Adrenal gland (tissue), 12 donors: ENCODE measurements around the gene PITPNB. TPM values are rescaled to one million over a fixed set of nuclear protein-coding genes. Genes with fewer than 3 reads are reported as not detected.
A peak's percentile ranks its signal among the peaks of the same experiment; 100 is the strongest.

Experiments
- DNase-seq, 7 donors: peaks; one replicate each; pipeline ENCODE4 v3.0.0-alpha.2; 2019 to 2020
- H3K27ac ChIP-seq, 5 donors: fragments of 200-600 bp; sonication (generic) in 4 of 5; 1 replicate in 3 of 5; 2 replicates in 2 of 5; pipeline versions ENCODE4 v1.5.1 to v1.8.0; 2016 to 2020; ENCODE audit warnings: mild to moderate bottlenecking in 1 of 5
- H3K27me3 ChIP-seq: fragments of 200-600 bp; 2 replicates; pipeline ENCODE4 v1.8.0; 2021
- H3K36me3 ChIP-seq, 2 donors: fragments of 200-600 bp; replicated peaks in 1 of 2; 1 replicate in 1 of 2; 2 replicates in 1 of 2; pipeline versions ENCODE4 v1.5.1 to v1.8.0; 2018 to 2022
- H3K4me1 ChIP-seq, 2 donors: fragments of 200-600 bp; replicated peaks in 1 of 2; 1 replicate in 1 of 2; 2 replicates in 1 of 2; pipeline versions ENCODE4 v1.5.1 to v1.8.0; 2018 to 2021
- H3K4me3 ChIP-seq, 4 donors: fragments of 200-600 bp; sonication (generic) in 3 of 4; one replicate each; pipeline ENCODE4 v1.5.1; 2016 to 2018
- H3K9me3 ChIP-seq, 3 donors: fragments of 200-600 bp; sonication (generic) in 1 of 3; replicated peaks in 1 of 3; 1 replicate in 2 of 3; 2 replicates in 1 of 3; pipeline versions ENCODE4 v1.5.1 to v1.8.0; 2016 to 2021
- CTCF ChIP-seq, 6 experiments: fragments of 450-650 bp in 4 of 6; fragments of 200-600 bp in 2 of 6; sonication (generic) in 1 of 6; IDR thresholded peaks; 1 replicate in 5 of 6; 2 replicates in 1 of 6; pipeline versions ENCODE4 v1.5.1 to v1.8.0; 2016 to 2021; ENCODE audit warnings: antibody characterized with exemption in 6 of 6, mild to moderate bottlenecking in 2 of 6, moderate library complexity in 1 of 6
- POLR2A ChIP-seq, 2 donors: fragments of 450-650 bp; IDR thresholded peaks; one replicate each; pipeline ENCODE4 v1.6.1; 2017; ENCODE audit warnings: antibody characterized with exemption in 2 of 2, mild to moderate bottlenecking in 2 of 2, moderate library complexity in 1 of 2
- WGBS, 4 donors: extraction: QIAGEN DNeasy Blood & Tissue Kit in 2 of 4; methylation state at CpG; one replicate each; pipeline versions ENCODE4 v1.1.5 to v1.1.7; 2013 to 2017; 5-methylcytosine and 5-hydroxymethylcytosine counted together
- intact Hi-C, 2 donors: fragments of 100-400 bp; cut with DNase I; formaldehyde crosslinking; loops; one replicate each; pipeline versions ENCODE4 v1.14.1 to v1.15.0; 2022 to 2023
- polyA plus RNA-seq, 3 donors: library from polyadenylated mRNA; stranded (reverse); fragments of 200-250 nt in 2 of 3; fragments of 350-450 nt in 1 of 3; fragmentation: Illumina TruSeq in 1 of 3; extraction: RNeasy Lipid Tissue Mini Kit (QIAGEN cat#74804) in 1 of 3; gene quantifications; one replicate each; pipeline ENCODE4 v1.2.3, GENCODE V29; 2013 to 2014
- total RNA-seq, 9 donors: library from RNA; depleted of rRNA in 4 of 9; stranded (reverse); fragments of >200 nt in 4 of 9; fragments of 120-200 nt in 1 of 9; fragmentation: NEBNext Ultra II Directional in 1 of 9; extraction: Animal tissue kit (Norgen Biotek cat#: 25700) in 1 of 9; gene quantifications; one replicate each; pipeline versions ENCODE4 v1.1.0 to v1.2.4, GENCODE V29; 2013 to 2023
- donor health status: healthy with polysubstance abuse.
- donor health status: Bipolar disorder and iron deficiency.
- donor health status: DM: yes; HTN: yes; CAD: no.
- donor health status: DM: no; HTN: no; CAD: no.
- donor health status: DM: no; HTN: no; CAD: no.
- donor health status: DM: yes; HTN: yes; CAD: no.

PITPNB gene
- total and polyA plus RNA-seq, 12 donors = 16.8 to 69.0 (median 27.6) TPM

GRCh38 chr22:27858626-27859025 lies 60.4 kb downstream of the PITPNB start:
- intact Hi-C loops = no loop called here
- Histone ChIP-seq H3K27me3 (no peaks in the 10 kb centered on the region), H3K9me3 (no peaks in the 10 kb centered on the region), H3K27ac (no peak overlapping the region), H3K4me3 (no peak overlapping the region), H3K4me1 (peaks cover 0 to 18% of the 10 kb centered on the region in 2 donors), H3K36me3 (peaks cover 0 to 37% of the 10 kb centered on the region in 2 donors)
- no peak for DNase-seq
- WGBS, 4 donors = 81 to 93% (median 86%) methylated on average over 1 of the region's 1 CpG
- no peak for TF ChIP-seq CTCF (IDR thresholded peaks at IDR 0.05)
- TF ChIP-seq POLR2A (IDR thresholded peaks at IDR 0.05) = no peak

- no peak for TF ChIP-seq POLR2A (IDR thresholded peaks at IDR 0.05)
- TF ChIP-seq CTCF (IDR thresholded peaks at IDR 0.05) = no peak
- Histone ChIP-seq H3K9me3 (no peaks in the 10 kb centered on the region), H3K36me3 (peaks cover 0 to 43% of the 10 kb centered on the region in 2 donors), H3K4me3 (no peak overlapping the region), H3K27me3 (no peaks in the 10 kb centered on the region), H3K4me1 (peaks cover 0 to 23% of the 10 kb centered on the region in 2 donors), H3K27ac (no peak overlapping the region)
- WGBS, 4 donors = 86 to 93% (median 92%) methylated on average over 6 of the region's 6 CpGs
- no peak for DNase-seq
- intact Hi-C loops = no loop called here
These were observed 61.6 kb downstream of the PITPNB start for GRCh38 chr22:27857443-27857842.

- DNase-seq = peak in 1 of 7 donors; percentile 1
- intact Hi-C loops = no loop called here
- Histone ChIP-seq H3K27me3 (no peaks in the 10 kb centered on the region), H3K9me3 (no peaks in the 10 kb centered on the region), H3K4me3 (no peak overlapping the region), H3K27ac (no peak overlapping the region), H3K4me1 (peaks cover 0 to 23% of the 10 kb centered on the region in 2 donors), H3K36me3 (peaks cover 0 to 51% of the 10 kb centered on the region in 2 donors)
- 92 to 99% (median 96%) methylated on average over 4 of the region's 4 CpGs for WGBS, 4 donors
- TF ChIP-seq POLR2A (IDR thresholded peaks at IDR 0.05) (no peak), CTCF (IDR thresholded peaks at IDR 0.05) (no peak)
These were observed 62.7 kb downstream of the PITPNB start for GRCh38 chr22:27856386-27856785.

GRCh38 chr22:27853424-27853823 lies 65.6 kb downstream of the PITPNB start:
- H3K4me3 ChIP-seq = no peak overlapping the region
- no peak overlapping the region for H3K27ac ChIP-seq
- intact Hi-C loops = no loop called here
- peaks cover 0 to 51% of the 10 kb centered on the region in 2 donors for H3K36me3 ChIP-seq
- DNase-seq = peak in 2 of 7 donors; percentile 37 to 62
- peaks cover 0 to 11% of the 10 kb centered on the region in 2 donors for H3K4me1 ChIP-seq
- TF ChIP-seq POLR2A (IDR thresholded peaks at IDR 0.05) = no peak
- TF ChIP-seq CTCF (IDR thresholded peaks at IDR 0.05) = no peak
- WGBS, 4 donors = 26 to 31% (median 30%) methylated on average over 6 of the region's 6 CpGs
- no peaks in the 10 kb centered on the region for H3K27me3 ChIP-seq
- no peaks in the 10 kb centered on the region for H3K9me3 ChIP-seq
